ENCODE data around the gene CATSPER4. TPM values are rescaled to one million over a fixed set of nuclear protein-coding genes. Genes with fewer than 3 reads are reported as not detected.

CATSPER4 gene
- total and polyA plus RNA-seq, 2 of the 8 experiments (the other 6 are each of a cell fraction or from before 2014, with no cell fraction given) = 0.65 to 0.83 TPM

GRCh38 chr1:26145041-26145959 lies 45.1 kb upstream of the CATSPER4 start (continued):
- TF ChIP-seq CTCF (IDR thresholded peaks at IDR 0.05; ENCODE audit: control extremely low read depth in 1 of 3, insufficient read depth in 1 of 3, low read depth in 1 of 3, low read length in 3 of 3) = peak; percentile 49 to 86 (median 79)
- no peak for TF ChIP-seq CHD2 (IDR thresholded peaks at IDR 0.05; ENCODE audit: low read length)
- TF ChIP-seq HDAC2 (IDR thresholded peaks at IDR 0.05; ENCODE audit: borderline replicate concordance in 1 of 2, low read depth in 2 of 2, low read length in 2 of 2) = 0 out of 4 replicates have a peak, but pooled peaks of 1 of the 2 experiments have one; percentile 41

All from H1 (cell line).